HG03108 (cell line): ENCODE data around the gene HES7.
A peak's percentile ranks its signal among the peaks of the same experiment; 100 is the strongest.

Experiments used
- ATAC-seq: cut with Tn5 transposase; IDR thresholded peaks from one replicate; pipeline ENCODE4 v1.9.1; 2021; ENCODE audit warnings: moderate library complexity; ENCODE audit not compliant: unreplicated experiment

The HES7 gene

GRCh38 chr17:8143581-8144400 is 19.9 kb upstream of the HES7 start:
- ATAC-seq = no peak

GRCh38 chr17:8142887-8143580 is 19.1 kb upstream of the HES7 start:
- no peak for ATAC-seq

GRCh38 chr17:8142158-8142886 is 18.4 kb upstream of the HES7 start:
- ATAC-seq = no peak

- no peak for ATAC-seq
Observed at GRCh38 chr17:8141741-8142140, 17.8 kb upstream of the HES7 start.

GRCh38 chr17:8141045-8141444 is 17.1 kb upstream of the HES7 start:
- ATAC-seq = no peak

GRCh38 chr17:8140065-8141029 is 16.4 kb upstream of the HES7 start:
- ATAC-seq = no peak

- ATAC-seq = peak; percentile 76
Observed at GRCh38 chr17:8138672-8139371, 14.9 kb upstream of the HES7 start.

GRCh38 chr17:8138374-8138671 is 14.4 kb upstream of the HES7 start:
- ATAC-seq = no peak

- no peak for ATAC-seq
Observed at GRCh38 chr17:8137645-8138373, 13.9 kb upstream of the HES7 start.

- ATAC-seq = no peak
Observed at GRCh38 chr17:8133941-8134340, 10.0 kb upstream of the HES7 start.

- no peak for ATAC-seq
Observed at GRCh38 chr17:8133399-8133798, 9.5 kb upstream of the HES7 start.

GRCh38 chr17:8131844-8132441 is 8.0 kb upstream of the HES7 start:
- ATAC-seq = no peak

GRCh38 chr17:8128125-8128784 is 4.3 kb upstream of the HES7 start:
- ATAC-seq = no peak

- ATAC-seq = peak; percentile 32
Observed at GRCh38 chr17:8126491-8127066, 2.7 kb upstream of the HES7 start.

GRCh38 chr17:8125947-8126490 is 2.1 kb upstream of the HES7 start:
- ATAC-seq = no peak

- no peak for ATAC-seq
Observed at GRCh38 chr17:8125154-8125946, 1.4 kb upstream of the HES7 start.
